HG02981 (cell line): ENCODE results near the gene PKD2.
"Not testable (repeated sequence)": the region's sequence is repeated elsewhere in the genome, so short reads cannot be mapped to it uniquely, and the experiment has no call there.

Experiments used
- ATAC-seq: cut with Tn5 transposase; IDR thresholded peaks from one replicate; pipeline ENCODE4 v1.9.1; 2021; ENCODE audit warnings: mild to moderate bottlenecking, moderate library complexity; ENCODE audit not compliant: unreplicated experiment

The PKD2 gene

GRCh38 chr4:88063634-88064296, 56.3 kb downstream of the PKD2 start:
- no peak for ATAC-seq

DNA sequence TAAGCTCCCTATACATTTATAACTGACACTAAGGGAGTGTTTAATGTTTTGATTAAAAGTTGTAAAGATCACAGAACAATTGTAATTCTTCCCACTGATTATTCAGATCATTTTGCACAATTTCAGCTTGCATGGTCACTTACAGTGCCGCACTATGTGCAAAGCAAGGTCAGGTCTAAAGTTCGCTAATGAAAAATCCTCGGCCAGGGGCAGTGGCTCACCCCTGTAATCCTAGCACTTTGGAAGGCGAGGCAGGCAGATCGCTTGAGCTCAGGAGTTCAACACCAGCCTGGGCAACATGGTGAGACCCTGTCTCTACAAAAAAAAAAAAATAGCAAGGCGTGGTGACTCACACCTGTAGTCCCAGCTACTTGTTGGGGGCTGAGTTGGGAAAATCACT, 57.0 kb downstream of the PKD2 start:
- no peak for ATAC-seq

- no peak for ATAC-seq
These were observed 62.6 kb downstream of the PKD2 start for GRCh38 chr4:88070031-88070430.

DNA sequence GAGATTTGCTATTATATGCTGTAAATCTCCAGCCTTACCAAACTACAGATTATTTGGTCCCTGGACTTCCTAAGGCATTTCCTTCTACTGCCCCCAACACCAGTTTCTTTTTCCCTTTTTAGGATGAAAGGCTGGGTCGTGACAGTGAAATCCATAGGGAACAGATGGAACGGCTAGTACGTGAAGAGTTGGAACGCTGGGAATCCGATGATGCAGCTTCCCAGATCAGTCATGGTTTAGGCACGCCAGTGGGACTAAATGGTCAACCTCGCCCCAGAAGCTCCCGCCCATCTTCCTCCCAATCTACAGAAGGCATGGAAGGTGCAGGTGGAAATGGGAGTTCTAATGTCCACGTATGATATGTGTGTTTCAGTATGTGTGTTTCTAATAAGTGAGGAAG, 67.9 kb downstream of the PKD2 start:
- no peak for ATAC-seq

GRCh38 chr4:88077911-88078524, 70.6 kb downstream of the PKD2 start:
- ATAC-seq: no peak

GRCh38 chr4:88078579-88078978, 71.1 kb downstream of the PKD2 start:
- no peak for ATAC-seq

- no peak for ATAC-seq
These were observed 73.2 kb downstream of the PKD2 start for GRCh38 chr4:88080626-88081025.

- ATAC-seq: no peak
These were observed 79.6 kb downstream of the PKD2 start for GRCh38 chr4:88087004-88087403.

DNA sequence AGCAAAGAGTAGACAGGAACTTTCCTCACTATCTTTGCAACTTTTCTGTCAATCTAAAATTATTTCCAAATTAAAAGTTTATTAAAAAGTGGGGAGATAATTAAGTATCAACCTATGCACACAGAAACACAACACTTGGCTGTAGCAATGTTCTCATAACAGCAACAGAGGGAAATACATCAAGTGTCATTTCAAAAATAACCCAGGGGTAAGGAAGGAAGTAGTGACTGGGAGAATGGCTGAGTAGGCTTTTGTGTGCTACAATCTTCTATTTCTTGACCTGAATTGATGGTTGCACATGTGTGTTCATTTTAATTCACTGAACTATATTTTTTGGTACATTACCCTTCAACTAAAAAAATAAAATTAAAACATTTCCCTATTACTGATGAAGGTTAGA, 83.5 kb downstream of the PKD2 start:
- ATAC-seq: no peak

DNA sequence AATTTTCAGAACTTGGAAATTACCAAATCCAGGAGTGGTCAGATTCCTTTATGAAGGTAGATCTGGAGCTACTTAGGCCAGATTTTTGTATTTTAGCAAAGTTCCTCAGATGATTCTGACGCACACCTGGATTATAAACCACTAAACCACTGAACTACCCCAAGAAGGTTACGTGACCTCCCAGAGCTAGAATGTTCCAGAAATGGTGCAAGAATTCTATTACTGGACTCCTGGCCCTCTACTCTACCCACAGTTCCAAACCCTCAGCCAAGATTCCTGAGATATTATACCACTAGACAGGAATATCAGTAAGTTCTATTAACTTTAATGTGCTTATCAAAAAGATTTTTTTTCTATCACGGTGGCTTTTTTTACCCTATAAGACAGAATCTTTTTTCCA, 83.9 kb downstream of the PKD2 start:
- ATAC-seq: no peak

GRCh38 chr4:88093874-88094273, 86.4 kb downstream of the PKD2 start:
- no peak for ATAC-seq

DNA sequence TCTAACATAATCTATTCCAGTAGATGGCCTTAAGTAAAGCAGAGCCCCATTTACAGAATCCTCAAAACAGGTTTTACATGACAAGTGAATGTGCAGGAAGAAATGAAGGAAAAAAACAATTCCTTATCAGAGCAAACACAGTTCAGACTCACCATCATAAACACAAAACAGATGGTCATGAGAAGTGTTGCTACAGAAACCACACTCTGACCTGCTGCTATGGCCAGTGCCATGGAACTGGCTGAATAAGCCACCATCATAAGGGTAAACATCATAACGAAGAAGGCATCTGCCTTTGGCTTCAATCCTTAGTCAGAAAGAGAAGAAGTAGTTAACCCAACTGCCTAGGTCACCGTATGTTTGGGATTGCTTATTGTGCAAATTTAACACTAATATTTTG, 89.9 kb downstream of the PKD2 start:
- no peak for ATAC-seq

GRCh38 chr4:88097781-88098180, 90.3 kb downstream of the PKD2 start:
- ATAC-seq: no peak

DNA sequence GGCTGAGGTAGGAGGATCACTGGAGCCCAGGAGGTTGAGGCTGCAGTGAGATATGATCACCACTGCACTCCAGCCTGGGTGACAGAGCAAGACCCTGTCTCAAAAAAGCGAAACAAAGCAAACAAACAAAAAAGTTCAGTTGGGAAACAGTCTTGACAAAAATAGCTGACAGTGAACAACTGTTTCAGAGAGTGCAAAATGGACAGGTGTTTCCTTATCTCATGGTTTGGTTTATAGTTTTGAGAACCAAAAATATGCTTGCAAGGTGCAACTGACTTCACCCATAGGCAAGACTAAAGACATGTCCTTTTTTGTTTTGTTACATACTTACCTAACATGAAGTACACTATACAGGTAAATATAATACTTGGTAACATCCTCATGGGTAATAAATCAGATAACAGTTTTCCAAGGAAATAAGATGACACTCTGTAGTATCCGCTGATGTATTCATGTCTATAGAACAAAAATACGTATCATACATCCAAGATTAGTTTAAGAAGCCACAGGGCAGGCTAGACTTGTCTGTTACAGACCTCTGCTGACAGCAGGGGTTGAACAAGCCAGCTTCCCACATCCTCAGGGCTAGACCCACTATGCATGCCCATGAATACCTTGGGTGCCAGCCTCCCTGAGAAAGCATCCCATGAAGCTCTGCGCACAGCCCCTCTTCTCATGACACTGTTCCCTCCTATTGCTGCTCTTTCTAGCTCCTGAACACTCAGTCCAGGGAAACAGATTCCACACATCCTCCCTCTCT, 91.7 kb downstream of the PKD2 start:
- ATAC-seq: no peak

- ATAC-seq: no peak
These were observed 93.7 kb downstream of the PKD2 start for GRCh38 chr4:88101165-88101564.

DNA sequence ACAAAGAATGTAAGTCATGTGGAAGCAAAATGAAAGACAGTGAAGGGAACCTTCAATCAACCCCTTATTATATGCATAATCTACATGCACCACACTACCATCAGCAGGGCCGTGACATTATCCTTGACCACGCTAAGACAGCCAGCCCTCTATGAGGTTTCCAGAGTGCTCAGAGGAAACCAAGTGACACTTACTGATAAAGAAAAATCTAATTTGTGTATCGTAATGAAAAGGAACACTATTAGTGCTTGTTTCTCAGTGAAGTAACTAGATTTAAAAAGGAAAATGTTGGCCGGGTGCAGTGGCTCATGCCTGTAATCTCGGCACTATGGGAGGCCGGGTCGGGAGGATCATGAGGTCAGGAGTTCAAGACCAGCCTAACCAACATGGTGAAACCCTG, 94.6 kb downstream of the PKD2 start:
- ATAC-seq: no peak

DNA sequence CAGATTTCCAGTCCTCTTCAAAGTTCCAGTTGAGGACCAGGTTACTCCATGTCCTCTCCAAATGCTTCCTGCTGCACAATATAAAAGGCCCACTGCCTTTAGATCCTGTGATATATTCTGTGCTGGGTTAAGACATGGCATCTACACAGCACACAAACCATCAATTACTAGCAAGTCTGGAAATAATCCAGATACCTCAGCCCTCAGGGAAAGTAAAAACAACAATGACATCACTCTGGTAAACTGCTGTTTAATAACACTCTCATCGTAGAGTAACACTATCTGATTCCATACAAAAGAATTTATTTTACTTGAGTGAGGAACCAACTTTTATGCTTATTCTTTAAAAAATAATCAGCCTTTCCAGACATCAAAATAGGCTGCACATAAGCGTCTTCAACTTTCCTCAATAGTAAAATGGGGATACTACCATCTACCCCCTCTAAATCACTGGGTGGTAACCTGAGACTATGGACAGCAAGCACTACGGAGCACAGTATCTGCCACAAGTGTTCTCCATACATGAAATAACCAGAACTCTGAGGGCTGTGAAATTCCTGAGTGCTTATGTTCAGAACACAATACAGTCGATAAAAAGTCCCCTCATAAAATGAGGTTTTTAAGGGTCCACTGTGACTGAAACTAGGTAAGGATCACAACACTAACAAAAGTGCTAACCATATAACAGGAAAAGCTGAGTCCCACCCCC, 97.6 kb downstream of the PKD2 start:
- ATAC-seq: no peak

DNA sequence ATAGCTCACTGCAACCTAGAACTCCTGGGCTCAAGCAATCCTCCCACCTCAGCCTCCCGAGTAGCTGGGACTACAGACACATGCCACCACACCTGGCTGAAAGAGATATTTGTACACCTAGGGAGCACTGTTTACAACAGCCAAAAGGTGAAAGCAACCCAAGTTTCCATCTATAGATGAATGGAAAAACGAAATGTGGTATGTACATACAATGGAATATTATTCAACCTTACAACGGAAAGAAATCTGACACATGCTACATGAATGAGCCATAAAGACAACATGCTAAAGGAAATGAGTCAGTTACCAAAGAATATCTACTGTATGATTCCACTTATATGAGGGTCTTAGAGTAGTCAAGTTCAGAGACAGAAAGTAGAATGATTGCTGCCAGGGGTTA, 98.8 kb downstream of the PKD2 start:
- ATAC-seq: no peak

DNA sequence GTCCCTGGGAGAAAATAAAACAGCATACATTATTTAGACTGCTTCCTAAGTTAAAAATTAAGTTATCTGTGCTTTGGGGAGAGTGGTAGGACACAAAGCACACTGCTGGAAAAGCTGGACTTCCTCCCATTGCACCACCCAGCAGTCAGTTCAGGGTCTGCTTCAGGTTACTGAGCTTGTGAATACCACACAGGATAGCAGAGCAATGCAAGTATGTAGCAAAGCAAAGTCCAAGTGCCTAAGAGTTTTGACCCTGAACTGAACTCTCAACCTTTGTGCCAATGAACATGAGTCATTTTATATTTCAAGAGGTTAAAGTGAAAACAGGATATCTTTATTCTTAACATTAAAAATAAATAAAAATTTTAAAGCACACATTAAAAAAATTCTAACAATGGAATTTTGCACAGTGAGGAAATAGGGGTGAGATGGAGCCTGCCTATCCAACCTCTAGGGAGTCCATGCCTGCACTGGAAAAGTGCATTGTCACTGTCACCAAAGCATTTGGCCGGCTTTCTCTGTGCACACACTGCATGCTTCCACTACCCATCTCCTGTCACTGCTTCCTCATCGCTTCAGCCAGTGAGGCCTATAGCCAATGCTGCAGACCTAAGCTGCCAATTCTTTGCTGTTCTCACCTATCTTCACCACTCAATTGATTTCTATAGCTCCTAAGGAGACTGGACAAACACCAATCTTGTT, 100.1 kb downstream of the PKD2 start:
- ATAC-seq: no peak

GRCh38 chr4:88108108-88108465, 100.7 kb downstream of the PKD2 start:
- ATAC-seq: not testable (repeated sequence)

DNA sequence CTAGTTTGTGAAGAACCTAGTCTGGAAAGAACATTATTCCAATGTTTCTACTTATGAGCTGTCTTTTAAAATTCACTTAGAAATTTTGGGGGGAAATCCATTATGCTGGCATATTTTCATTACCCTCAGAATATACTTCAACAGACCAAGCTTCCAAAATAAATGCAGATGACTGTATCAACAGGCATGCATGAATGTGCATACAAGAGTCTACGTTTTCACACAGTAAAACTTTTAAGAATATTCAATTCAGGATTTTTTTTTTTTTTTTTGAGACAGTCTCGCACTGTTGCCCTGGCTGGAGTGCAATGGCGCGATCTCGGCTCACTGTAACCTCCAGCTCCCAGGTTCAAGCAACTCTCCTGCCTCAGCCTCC, 101.3 kb downstream of the PKD2 start:
- ATAC-seq: no peak
